ENCODE data around the gene MYO1B. TPM values are rescaled to one million over a fixed set of nuclear protein-coding genes. Genes with fewer than 3 reads are reported as not detected.

The MYO1B gene
- total and polyA plus RNA-seq, 2 experiments from 2014 or later: 26.4 to 70.6 TPM

DNA sequence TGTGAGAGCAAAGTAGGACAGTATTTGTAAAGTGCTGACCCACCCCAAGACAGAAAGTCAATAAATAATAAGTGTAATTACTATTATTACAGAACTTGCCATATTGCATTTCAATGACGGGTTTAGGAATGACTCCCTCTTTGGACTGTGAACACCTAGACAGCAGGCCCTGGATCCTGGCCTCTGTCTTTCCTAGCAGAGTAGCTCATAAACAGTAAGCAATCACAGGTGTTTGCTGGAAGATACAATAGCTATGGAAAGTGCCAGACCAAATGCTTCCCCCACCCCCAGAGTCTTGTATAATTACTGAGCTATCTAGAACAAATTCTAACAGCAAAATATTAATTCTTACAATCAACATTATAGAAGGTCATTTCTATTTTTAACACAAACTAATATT is 20.1 kb upstream of the MYO1B start (continued):
- TF ChIP-seq, protein P1, sequence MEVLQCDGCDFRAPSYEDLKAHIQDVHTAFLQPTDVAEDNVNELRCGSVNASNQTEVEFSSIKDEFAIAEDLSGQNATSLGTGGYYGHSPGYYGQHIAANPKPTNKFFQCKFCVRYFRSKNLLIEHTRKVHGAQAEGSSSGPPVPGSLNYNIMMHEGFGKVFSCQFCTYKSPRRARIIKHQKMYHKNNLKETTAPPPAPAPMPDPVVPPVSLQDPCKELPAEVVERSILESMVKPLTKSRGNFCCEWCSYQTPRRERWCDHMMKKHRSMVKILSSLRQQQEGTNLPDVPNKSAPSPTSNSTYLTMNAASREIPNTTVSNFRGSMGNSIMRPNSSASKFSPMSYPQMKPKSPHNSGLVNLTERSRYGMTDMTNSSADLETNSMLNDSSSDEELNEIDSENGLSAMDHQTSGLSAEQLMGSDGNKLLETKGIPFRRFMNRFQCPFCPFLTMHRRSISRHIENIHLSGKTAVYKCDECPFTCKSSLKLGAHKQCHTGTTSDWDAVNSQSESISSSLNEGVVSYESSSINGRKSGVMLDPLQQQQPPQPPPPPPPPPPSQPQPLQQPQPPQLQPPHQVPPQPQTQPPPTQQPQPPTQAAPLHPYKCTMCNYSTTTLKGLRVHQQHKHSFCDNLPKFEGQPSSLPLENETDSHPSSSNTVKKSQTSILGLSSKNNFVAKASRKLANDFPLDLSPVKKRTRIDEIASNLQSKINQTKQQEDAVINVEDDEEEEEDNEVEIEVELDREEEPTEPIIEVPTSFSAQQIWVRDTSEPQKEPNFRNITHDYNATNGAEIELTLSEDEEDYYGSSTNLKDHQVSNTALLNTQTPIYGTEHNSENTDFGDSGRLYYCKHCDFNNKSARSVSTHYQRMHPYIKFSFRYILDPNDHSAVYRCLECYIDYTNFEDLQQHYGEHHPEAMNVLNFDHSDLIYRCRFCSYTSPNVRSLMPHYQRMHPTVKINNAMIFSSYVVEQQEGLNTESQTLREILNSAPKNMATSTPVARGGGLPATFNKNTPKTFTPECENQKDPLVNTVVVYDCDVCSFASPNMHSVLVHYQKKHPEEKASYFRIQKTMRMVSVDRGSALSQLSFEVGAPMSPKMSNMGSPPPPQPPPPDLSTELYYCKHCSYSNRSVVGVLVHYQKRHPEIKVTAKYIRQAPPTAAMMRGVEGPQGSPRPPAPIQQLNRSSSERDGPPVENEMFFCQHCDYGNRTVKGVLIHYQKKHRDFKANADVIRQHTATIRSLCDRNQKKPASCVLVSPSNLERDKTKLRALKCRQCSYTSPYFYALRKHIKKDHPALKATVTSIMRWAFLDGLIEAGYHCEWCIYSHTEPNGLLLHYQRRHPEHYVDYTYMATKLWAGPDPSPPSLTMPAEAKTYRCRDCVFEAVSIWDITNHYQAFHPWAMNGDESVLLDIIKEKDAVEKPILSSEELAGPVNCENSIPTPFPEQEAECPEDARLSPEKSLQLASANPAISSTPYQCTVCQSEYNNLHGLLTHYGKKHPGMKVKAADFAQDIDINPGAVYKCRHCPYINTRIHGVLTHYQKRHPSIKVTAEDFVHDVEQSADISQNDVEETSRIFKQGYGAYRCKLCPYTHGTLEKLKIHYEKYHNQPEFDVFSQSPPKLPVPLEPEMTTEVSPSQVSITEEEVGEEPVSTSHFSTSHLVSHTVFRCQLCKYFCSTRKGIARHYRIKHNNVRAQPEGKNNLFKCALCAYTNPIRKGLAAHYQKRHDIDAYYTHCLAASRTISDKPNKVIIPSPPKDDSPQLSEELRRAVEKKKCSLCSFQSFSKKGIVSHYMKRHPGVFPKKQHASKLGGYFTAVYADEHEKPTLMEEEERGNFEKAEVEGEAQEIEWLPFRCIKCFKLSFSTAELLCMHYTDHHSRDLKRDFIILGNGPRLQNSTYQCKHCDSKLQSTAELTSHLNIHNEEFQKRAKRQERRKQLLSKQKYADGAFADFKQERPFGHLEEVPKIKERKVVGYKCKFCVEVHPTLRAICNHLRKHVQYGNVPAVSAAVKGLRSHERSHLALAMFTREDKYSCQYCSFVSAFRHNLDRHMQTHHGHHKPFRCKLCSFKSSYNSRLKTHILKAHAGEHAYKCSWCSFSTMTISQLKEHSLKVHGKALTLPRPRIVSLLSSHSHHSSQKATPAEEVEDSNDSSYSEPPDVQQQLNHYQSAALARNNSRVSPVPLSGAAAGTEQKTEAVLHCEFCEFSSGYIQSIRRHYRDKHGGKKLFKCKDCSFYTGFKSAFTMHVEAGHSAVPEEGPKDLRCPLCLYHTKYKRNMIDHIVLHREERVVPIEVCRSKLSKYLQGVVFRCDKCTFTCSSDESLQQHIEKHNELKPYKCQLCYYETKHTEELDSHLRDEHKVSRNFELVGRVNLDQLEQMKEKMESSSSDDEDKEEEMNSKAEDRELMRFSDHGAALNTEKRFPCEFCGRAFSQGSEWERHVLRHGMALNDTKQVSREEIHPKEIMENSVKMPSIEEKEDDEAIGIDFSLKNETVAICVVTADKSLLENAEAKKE (CRISPR knock-in tag; IDR thresholded peaks at IDR 0.05): no peak

DNA sequence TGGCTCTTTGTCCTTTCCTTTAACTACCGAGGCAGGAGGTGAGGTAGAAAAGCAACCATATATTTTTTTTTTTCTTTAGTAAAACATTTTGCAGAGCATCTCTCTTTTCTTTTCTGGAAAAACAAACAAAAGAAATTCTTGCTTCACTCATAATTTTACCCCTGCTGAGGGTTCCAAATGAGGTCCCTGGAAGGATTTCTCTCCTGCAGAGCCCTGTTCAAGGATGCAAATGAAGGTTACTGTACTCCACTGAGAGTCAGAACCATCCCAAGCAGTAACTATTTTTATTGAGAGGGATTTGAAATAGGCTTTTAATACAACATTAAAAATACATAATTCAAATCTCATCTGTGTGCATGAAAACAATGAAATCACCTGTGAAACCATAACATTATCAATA is 19.5 kb upstream of the MYO1B start:
- H3K4me3 ChIP-seq: no peak overlapping the region
- no peaks in the 10 kb centered on the region for H3K36me3 Mint-ChIP-seq (ENCODE audit: low read depth)
- H3K27ac ChIP-seq (ENCODE audit: low read depth): no peak overlapping the region
- no peak overlapping the region for H2AFZ ChIP-seq
- peaks cover 20% of the 10 kb centered on the region for H3K4me1 Mint-ChIP-seq
- no peaks in the 10 kb centered on the region for H3K79me2 ChIP-seq (replicated peaks; ENCODE audit: insufficient read depth)
- peaks cover 15% of the 10 kb centered on the region for H3K4me1 ChIP-seq (ENCODE audit: insufficient read depth)
- DNase-seq (ENCODE audit: low spot score): no peak
- no peaks in the 10 kb centered on the region for H3K27me3 ChIP-seq (ENCODE audit: insufficient read depth)
- no peaks in the 10 kb centered on the region for H3K27me3 Mint-ChIP-seq (ENCODE audit: insufficient read depth, low read depth, poor library complexity)
- no peaks in the 10 kb centered on the region for H3K36me3 ChIP-seq (ENCODE audit: insufficient read depth)
- no peaks in the 10 kb centered on the region for H4K20me1 ChIP-seq (replicated peaks; ENCODE audit: insufficient read depth)
- no peak overlapping the region for H3K4me3 Mint-ChIP-seq
- ATAC-seq: peak; percentile 74
- H3K9me2 ChIP-seq (ENCODE audit: insufficient read depth): no peaks in the 10 kb centered on the region
- 0 out of 2 replicates have a peak overlapping the region, but pooled peaks have one; percentile 4 for H3K4me2 ChIP-seq
- TF ChIP-seq ZNF331 (CRISPR knock-in tag; IDR thresholded peaks at IDR 0.05; ENCODE audit: low read depth): peak; percentile 24; the same call in 1 of the 2 replicates
- no peak for TF ChIP-seq JUNB (IDR thresholded peaks at IDR 0.05; ENCODE audit: unreplicated experiment)
- no peak overlapping the region for H3K27ac Mint-ChIP-seq
- H3K9me3 Mint-ChIP-seq: no peaks in the 10 kb centered on the region
- no peaks in the 10 kb centered on the region for H3F3A ChIP-seq (replicated peaks; ENCODE audit: low read depth)

DNA sequence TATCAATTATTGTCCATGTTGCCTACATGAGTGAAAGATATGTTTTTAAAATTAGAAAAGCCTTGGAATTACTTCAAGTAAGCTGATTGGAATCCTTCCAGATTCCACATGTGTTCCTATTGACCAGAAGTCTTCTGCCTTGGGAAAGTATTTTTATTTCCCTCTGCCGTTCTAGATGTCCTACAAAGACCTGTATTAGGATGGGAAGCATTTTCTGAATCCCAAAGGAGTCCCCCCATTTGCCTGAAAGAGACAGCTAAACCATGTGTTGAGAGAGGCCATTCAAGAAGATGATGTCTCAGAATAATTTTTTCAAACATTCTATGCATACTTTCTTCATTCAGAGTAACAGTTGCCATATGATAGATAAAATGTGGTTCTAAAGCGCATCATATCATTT is 19.0 kb upstream of the MYO1B start:
- ATAC-seq (no peak), DNase-seq (ENCODE audit: low spot score) (no peak)
- TF ChIP-seq CREB1 (CRISPR knock-in tag; IDR thresholded peaks at IDR 0.05; ENCODE audit: low read depth): no peak
- no peak for TF ChIP-seq POLR2AphosphoS5 (IDR thresholded peaks at IDR 0.05; ENCODE audit: low read depth)
- TF ChIP-seq, protein P1 (CRISPR knock-in tag; IDR thresholded peaks at IDR 0.05): no peak

More for the DNA sequence above, 19.0 kb upstream of the MYO1B start:
- H3K4me1 ChIP-seq (ENCODE audit: insufficient read depth): peaks cover 15% of the 10 kb centered on the region
- H3K36me3 Mint-ChIP-seq (ENCODE audit: low read depth): no peaks in the 10 kb centered on the region
- no peak overlapping the region for H3K4me3 ChIP-seq
- no peaks in the 10 kb centered on the region for H3K9me2 ChIP-seq (ENCODE audit: insufficient read depth)
- H3K4me3 Mint-ChIP-seq: no peak overlapping the region
- no peaks in the 10 kb centered on the region for H3K36me3 ChIP-seq (ENCODE audit: insufficient read depth)
- 0 out of 2 replicates have a peak overlapping the region, but pooled peaks have one; percentile 4 for H3K4me2 ChIP-seq
- H3K79me2 ChIP-seq (replicated peaks; ENCODE audit: insufficient read depth): no peaks in the 10 kb centered on the region
- peaks cover 20% of the 10 kb centered on the region for H3K4me1 Mint-ChIP-seq
- H3K27ac Mint-ChIP-seq: 0 out of 2 replicates have a peak overlapping the region, but pooled peaks have one; percentile 53
- H3K27me3 ChIP-seq (ENCODE audit: insufficient read depth): no peaks in the 10 kb centered on the region
- H2AFZ ChIP-seq: no peak overlapping the region
- H3K27ac ChIP-seq (ENCODE audit: low read depth): no peak overlapping the region
- no peaks in the 10 kb centered on the region for H4K20me1 ChIP-seq (replicated peaks; ENCODE audit: insufficient read depth)
- H3K9me3 Mint-ChIP-seq: no peaks in the 10 kb centered on the region
- no peaks in the 10 kb centered on the region for H3F3A ChIP-seq (replicated peaks; ENCODE audit: low read depth)
- H3K27me3 Mint-ChIP-seq (ENCODE audit: insufficient read depth, low read depth, poor library complexity): no peaks in the 10 kb centered on the region
